RWPE2 (cell line): ENCODE measurements around the gene HOMER3.

ENCODE experiments used
- ATAC-seq: fragments of 200-7000 bp; cut with Tn5 transposase; 3 replicates; pipeline ENCODE4 v1.9.1; 2021; ENCODE audit warnings: low read depth
- DNase-seq: peaks from one replicate; pipeline ENCODE4 v3.0.0-alpha.2; 2020; ENCODE audit warnings: low spot score
- H3K27ac ChIP-seq: fragments of 450-650 bp; 2 replicates; pipeline ENCODE4 v1.5.1; 2017; ENCODE audit warnings: mild to moderate bottlenecking; ENCODE audit not compliant: poor library complexity, severe bottlenecking
- H3K27me3 ChIP-seq: fragments of 250-450 bp; sonication (Bioruptor Pico); 2 replicates; pipeline ENCODE4 v1.5.1; 2021; ENCODE audit warnings: mild to moderate bottlenecking, moderate library complexity; ENCODE audit not compliant: insufficient read depth, poor library complexity, severe bottlenecking
- H3K36me3 ChIP-seq: fragments of 250-450 bp; sonication (Bioruptor Pico); 2 replicates; pipeline ENCODE4 v1.5.1; 2020; ENCODE audit warnings: low read depth, mild to moderate bottlenecking, moderate library complexity
- H3K4me1 ChIP-seq: fragments of 250-450 bp; sonication (Bioruptor Pico); 2 replicates; pipeline ENCODE4 v1.5.1; 2021; ENCODE audit warnings: mild to moderate bottlenecking, moderate library complexity; ENCODE audit not compliant: insufficient read depth, poor library complexity, severe bottlenecking
- H3K4me3 ChIP-seq: fragments of 250-450 bp; sonication (Bioruptor Pico); 2 replicates; pipeline ENCODE4 v1.5.1; 2021; ENCODE audit warnings: mild to moderate bottlenecking, moderate library complexity; ENCODE audit not compliant: severe bottlenecking
- H3K9me3 ChIP-seq: fragments of 250-450 bp; sonication (Bioruptor Pico); 2 replicates; pipeline ENCODE4 v1.5.1; 2021; ENCODE audit warnings: mild to moderate bottlenecking, moderate library complexity; ENCODE audit not compliant: severe bottlenecking
- CTCF ChIP-seq: fragments of 450-650 bp; IDR thresholded peaks from one replicate; pipeline ENCODE4 v1.5.1; 2017; ENCODE audit warnings: mild to moderate bottlenecking, moderate library complexity; ENCODE audit not compliant: poor library complexity, severe bottlenecking

Gene HOMER3

GRCh38 chr19:18943465-18943864 lies 2.4 kb upstream of the HOMER3 start:
- Histone ChIP-seq H3K4me1 (no peaks in the 10 kb centered on the region), H3K36me3 (peaks cover 18% of the 10 kb centered on the region), H3K9me3 (no peaks in the 10 kb centered on the region), H3K4me3 (no peak overlapping the region), H3K27ac (no peak overlapping the region), H3K27me3 (no peaks in the 10 kb centered on the region)
- no peak for TF ChIP-seq CTCF
- ATAC-seq (no peak), DNase-seq (no peak)

- ATAC-seq (no peak), DNase-seq (no peak)
- Histone ChIP-seq H3K4me1 (no peaks in the 10 kb centered on the region), H3K27me3 (no peaks in the 10 kb centered on the region), H3K27ac (no peak overlapping the region), H3K36me3 (peaks cover 25% of the 10 kb centered on the region), H3K9me3 (no peaks in the 10 kb centered on the region), H3K4me3 (no peak overlapping the region)
- TF ChIP-seq CTCF = no peak
Measured at GRCh38 chr19:18942692-18943091, 1.7 kb upstream of the HOMER3 start.

- H3K36me3 ChIP-seq = peaks cover 32% of the 10 kb centered on the region
- no peaks in the 10 kb centered on the region for H3K4me1 ChIP-seq
- no peak for ATAC-seq
- peak overlapping the region; percentile 88 for H3K27ac ChIP-seq
- H3K27me3 ChIP-seq = no peaks in the 10 kb centered on the region
- no peak overlapping the region for H3K4me3 ChIP-seq
- no peaks in the 10 kb centered on the region for H3K9me3 ChIP-seq
- TF ChIP-seq CTCF = no peak
- no peak for DNase-seq
Measured at GRCh38 chr19:18941628-18942354, 774 bp upstream of the HOMER3 start.

- no peak for TF ChIP-seq CTCF
Measured at GRCh38 chr19:18939922-18940768, 872 bp downstream of the HOMER3 start.

More at GRCh38 chr19:18939922-18940768, 872 bp downstream of the HOMER3 start:
- Histone ChIP-seq H3K4me1 (no peaks in the 10 kb centered on the region), H3K27me3 (no peaks in the 10 kb centered on the region), H3K36me3 (peaks cover 38% of the 10 kb centered on the region), H3K9me3 (no peaks in the 10 kb centered on the region), H3K4me3 (peak overlapping the region; percentile 96), H3K27ac (peak overlapping the region; percentile 88)
- ATAC-seq (peak; percentile 75), DNase-seq (no peak)
